Raji (cell line): Measurements from ENCODE around the gene GNG12.
A peak's percentile ranks its signal among the peaks of the same experiment; 100 is the strongest.

Experiments used
- POLR2A ChIP-seq: IDR thresholded peaks from 2 replicates; pipeline ENCODE4 v1.6.1; 2011; ENCODE audit warnings: low read depth, low read length, control low read depth; ENCODE audit not compliant: insufficient read depth

GNG12 gene

GRCh38 chr1:67745875-67746698, 87.2 kb downstream of the GNG12 start:
- TF ChIP-seq POLR2A, result no peak

GRCh38 chr1:67743072-67743725, 90.1 kb downstream of the GNG12 start:
- 0 out of 2 replicates have a peak, but pooled peaks have one; percentile 14 for TF ChIP-seq POLR2A

GRCh38 chr1:67741736-67742135, 91.5 kb downstream of the GNG12 start:
- no peak for TF ChIP-seq POLR2A

- TF ChIP-seq POLR2A, result no peak
Observed at GRCh38 chr1:67741121-67741520, 92.1 kb downstream of the GNG12 start.

GRCh38 chr1:67740543-67740942, 92.7 kb downstream of the GNG12 start:
- no peak for TF ChIP-seq POLR2A

- TF ChIP-seq POLR2A, result no peak
Observed at GRCh38 chr1:67739361-67739760, 93.9 kb downstream of the GNG12 start.

GRCh38 chr1:67738401-67738800, 94.9 kb downstream of the GNG12 start:
- no peak for TF ChIP-seq POLR2A

- TF ChIP-seq POLR2A, result no peak
Observed at GRCh38 chr1:67737875-67738274, 95.4 kb downstream of the GNG12 start.

- no peak for TF ChIP-seq POLR2A
Observed at GRCh38 chr1:67736750-67737149, 96.5 kb downstream of the GNG12 start.

- TF ChIP-seq POLR2A, result peak; percentile 79; the same call in 1 of the 2 replicates
Observed at GRCh38 chr1:67735806-67736627, 97.2 kb downstream of the GNG12 start.

- no peak for TF ChIP-seq POLR2A
Observed at GRCh38 chr1:67735206-67735605, 98.1 kb downstream of the GNG12 start.

- TF ChIP-seq POLR2A, result no peak
Observed at GRCh38 chr1:67734323-67734690, 99.0 kb downstream of the GNG12 start.

- peak; percentile 33; the same call in 1 of the 2 replicates for TF ChIP-seq POLR2A
Observed at GRCh38 chr1:67733681-67734322, 99.5 kb downstream of the GNG12 start.

GRCh38 chr1:67732750-67733151, 100.5 kb downstream of the GNG12 start:
- TF ChIP-seq POLR2A, result peak; percentile 30; the same call in 1 of the 2 replicates

- no peak for TF ChIP-seq POLR2A
Observed at GRCh38 chr1:67731322-67731721, 101.9 kb downstream of the GNG12 start.
